RWPE2 (cell line): Measurements from ENCODE around the gene PRR22.
A peak's percentile ranks its signal among the peaks of the same experiment; 100 is the strongest.

Experiments used
- ATAC-seq: fragments of 200-7000 bp; cut with Tn5 transposase; 3 replicates; pipeline ENCODE4 v1.9.1; 2021; ENCODE audit warnings: low read depth
- DNase-seq: peaks from one replicate; pipeline ENCODE4 v3.0.0-alpha.2; 2020; ENCODE audit warnings: low spot score
- H3K27ac ChIP-seq: fragments of 450-650 bp; 2 replicates; pipeline ENCODE4 v1.5.1; 2017; ENCODE audit warnings: mild to moderate bottlenecking; ENCODE audit not compliant: poor library complexity, severe bottlenecking
- H3K27me3 ChIP-seq: fragments of 250-450 bp; sonication (Bioruptor Pico); 2 replicates; pipeline ENCODE4 v1.5.1; 2021; ENCODE audit warnings: mild to moderate bottlenecking, moderate library complexity; ENCODE audit not compliant: insufficient read depth, poor library complexity, severe bottlenecking
- H3K36me3 ChIP-seq: fragments of 250-450 bp; sonication (Bioruptor Pico); 2 replicates; pipeline ENCODE4 v1.5.1; 2020; ENCODE audit warnings: low read depth, mild to moderate bottlenecking, moderate library complexity
- H3K4me1 ChIP-seq: fragments of 250-450 bp; sonication (Bioruptor Pico); 2 replicates; pipeline ENCODE4 v1.5.1; 2021; ENCODE audit warnings: mild to moderate bottlenecking, moderate library complexity; ENCODE audit not compliant: insufficient read depth, poor library complexity, severe bottlenecking
- H3K4me3 ChIP-seq: fragments of 250-450 bp; sonication (Bioruptor Pico); 2 replicates; pipeline ENCODE4 v1.5.1; 2021; ENCODE audit warnings: mild to moderate bottlenecking, moderate library complexity; ENCODE audit not compliant: severe bottlenecking
- H3K9me3 ChIP-seq: fragments of 250-450 bp; sonication (Bioruptor Pico); 2 replicates; pipeline ENCODE4 v1.5.1; 2021; ENCODE audit warnings: mild to moderate bottlenecking, moderate library complexity; ENCODE audit not compliant: severe bottlenecking
- TF ChIP-seq, protein P1 (sequence below): fragments of 450-650 bp; IDR thresholded peaks from one replicate; pipeline ENCODE4 v1.5.1; 2017; ENCODE audit warnings: mild to moderate bottlenecking, moderate library complexity; ENCODE audit not compliant: poor library complexity, severe bottlenecking

PRR22 gene

DNA sequence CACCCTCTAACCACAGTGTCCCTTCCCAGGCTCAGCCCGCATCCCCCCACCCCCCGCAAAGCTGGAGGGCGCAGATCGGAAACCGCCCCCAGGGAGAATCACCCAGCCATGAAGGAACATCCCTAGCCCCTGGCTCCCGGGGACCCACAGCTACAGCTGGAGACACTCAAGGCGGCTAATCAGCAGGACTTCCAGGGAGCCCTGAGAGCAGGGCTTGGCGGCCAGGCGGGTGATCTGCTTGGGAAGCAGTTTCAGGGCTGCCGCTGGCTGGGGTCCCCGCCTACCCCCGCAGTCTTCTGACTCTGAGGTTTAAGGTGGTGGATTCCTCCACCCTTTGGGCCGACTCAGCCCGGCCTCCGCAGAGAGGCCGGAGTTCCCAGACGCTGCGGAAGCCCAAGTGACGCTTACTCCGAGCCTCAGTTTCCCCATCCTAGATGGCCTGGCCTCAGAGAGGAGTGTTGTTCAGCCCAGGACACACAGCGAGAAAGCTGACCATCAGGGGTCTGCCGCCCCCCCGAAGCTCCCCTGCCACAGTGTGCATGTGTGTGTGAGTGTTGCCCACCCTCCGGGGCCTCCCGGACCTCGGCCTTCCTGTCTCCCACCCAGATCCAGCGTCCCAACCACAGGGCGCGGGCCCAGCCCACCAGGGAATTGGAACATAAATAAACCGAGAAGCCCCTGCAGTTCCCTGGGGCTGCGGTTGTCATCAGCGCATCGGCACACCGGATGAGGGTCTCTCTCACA is 45.2 kb upstream of the PRR22 start:
- Histone ChIP-seq H3K4me3 (no peak overlapping the region), H3K27me3 (no peaks in the 10 kb centered on the region), H3K4me1 (no peaks in the 10 kb centered on the region), H3K9me3 (no peaks in the 10 kb centered on the region), H3K36me3 (no peaks in the 10 kb centered on the region), H3K27ac (no peak overlapping the region)
- no peak for DNase-seq
- TF ChIP-seq, protein P1, sequence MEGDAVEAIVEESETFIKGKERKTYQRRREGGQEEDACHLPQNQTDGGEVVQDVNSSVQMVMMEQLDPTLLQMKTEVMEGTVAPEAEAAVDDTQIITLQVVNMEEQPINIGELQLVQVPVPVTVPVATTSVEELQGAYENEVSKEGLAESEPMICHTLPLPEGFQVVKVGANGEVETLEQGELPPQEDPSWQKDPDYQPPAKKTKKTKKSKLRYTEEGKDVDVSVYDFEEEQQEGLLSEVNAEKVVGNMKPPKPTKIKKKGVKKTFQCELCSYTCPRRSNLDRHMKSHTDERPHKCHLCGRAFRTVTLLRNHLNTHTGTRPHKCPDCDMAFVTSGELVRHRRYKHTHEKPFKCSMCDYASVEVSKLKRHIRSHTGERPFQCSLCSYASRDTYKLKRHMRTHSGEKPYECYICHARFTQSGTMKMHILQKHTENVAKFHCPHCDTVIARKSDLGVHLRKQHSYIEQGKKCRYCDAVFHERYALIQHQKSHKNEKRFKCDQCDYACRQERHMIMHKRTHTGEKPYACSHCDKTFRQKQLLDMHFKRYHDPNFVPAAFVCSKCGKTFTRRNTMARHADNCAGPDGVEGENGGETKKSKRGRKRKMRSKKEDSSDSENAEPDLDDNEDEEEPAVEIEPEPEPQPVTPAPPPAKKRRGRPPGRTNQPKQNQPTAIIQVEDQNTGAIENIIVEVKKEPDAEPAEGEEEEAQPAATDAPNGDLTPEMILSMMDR: no peak
- ATAC-seq: no peak

DNA sequence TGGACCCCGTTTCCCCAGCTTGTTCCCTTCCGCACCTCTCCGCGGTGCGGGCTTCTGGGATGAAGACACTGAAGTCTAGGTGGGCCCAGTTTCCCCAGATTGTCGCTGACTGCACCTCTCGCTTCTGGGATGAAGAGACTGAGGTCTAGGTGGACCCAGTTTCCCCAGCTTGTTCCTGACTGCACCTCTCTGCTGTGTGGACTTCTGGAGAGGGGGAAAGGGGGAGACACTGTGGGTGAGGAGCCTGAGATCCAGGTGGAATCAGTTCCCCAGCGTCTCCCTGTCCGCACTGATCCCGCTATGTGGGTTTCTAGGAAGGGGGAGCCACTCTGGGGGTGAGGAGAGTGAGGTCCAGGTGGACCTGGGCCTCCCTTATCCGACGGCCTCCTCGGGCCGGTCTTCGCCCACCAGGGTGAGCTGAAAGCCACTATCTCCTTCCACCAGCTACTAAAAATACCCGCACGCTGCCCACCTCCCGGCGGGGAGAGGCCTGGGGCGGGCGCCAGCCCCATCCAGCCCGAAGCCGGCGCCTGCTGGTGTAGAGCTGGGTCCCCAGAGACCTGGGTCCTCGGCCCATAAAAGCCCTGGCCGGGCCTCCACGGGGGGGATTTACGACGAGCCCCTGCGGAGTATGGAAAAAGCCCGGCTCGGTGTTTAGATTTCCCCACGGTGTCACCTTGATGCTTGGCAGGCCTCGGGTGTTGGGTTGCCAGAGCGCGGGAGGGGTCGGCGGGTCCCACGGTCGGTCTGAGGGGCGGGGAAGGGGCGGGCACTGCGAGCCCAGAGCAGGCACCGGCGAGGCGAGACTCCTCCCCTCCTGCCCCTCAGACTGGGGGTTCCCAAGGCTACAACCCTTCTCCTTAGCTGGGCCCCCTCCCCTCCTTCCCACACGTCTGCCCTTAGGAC is 44.4 kb upstream of the PRR22 start:
- Histone ChIP-seq H3K9me3 (no peaks in the 10 kb centered on the region), H3K27ac (peak overlapping the region; percentile 37), H3K4me1 (no peaks in the 10 kb centered on the region), H3K4me3 (peak overlapping the region; percentile 46), H3K27me3 (no peaks in the 10 kb centered on the region), H3K36me3 (no peaks in the 10 kb centered on the region)
- DNase-seq (no peak), ATAC-seq (no peak)
- TF ChIP-seq, protein P1: no peak

DNA sequence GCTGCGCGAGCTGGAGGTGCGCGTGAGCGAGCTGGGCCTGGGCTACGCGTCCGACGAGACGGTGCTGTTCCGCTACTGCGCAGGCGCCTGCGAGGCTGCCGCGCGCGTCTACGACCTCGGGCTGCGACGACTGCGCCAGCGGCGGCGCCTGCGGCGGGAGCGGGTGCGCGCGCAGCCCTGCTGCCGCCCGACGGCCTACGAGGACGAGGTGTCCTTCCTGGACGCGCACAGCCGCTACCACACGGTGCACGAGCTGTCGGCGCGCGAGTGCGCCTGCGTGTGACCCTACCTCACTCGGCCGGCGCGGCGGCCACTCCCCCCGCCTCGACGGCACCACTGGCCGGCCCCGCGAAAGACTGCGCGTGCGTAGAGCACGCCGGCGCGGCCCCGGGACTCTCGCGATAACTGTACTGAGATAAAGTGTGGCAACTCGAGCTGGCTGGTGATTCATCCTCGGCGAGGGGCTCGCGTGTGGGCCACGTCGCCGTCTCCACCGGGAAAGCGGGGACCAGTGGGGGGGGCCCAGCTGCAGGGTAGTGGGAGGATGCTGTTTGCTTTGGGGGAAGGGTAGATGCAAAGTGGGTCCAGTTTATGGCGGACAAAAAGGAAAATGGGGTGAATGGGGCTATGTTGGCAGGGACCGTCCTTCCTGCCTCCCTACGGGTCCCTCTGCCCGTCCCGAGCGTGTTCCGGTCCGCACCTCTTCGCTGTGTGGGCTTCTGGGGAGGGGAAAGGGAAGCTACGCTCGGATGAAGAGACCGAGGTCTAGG is 43.5 kb upstream of the PRR22 start:
- peak overlapping the region; percentile 46 for H3K4me3 ChIP-seq
- no peaks in the 10 kb centered on the region for H3K9me3 ChIP-seq
- ATAC-seq (peak; percentile 71), DNase-seq (peak; percentile 82)
- TF ChIP-seq, protein P1: no peak
- H3K36me3 ChIP-seq: no peaks in the 10 kb centered on the region
- no peaks in the 10 kb centered on the region for H3K4me1 ChIP-seq
- peak overlapping the region; percentile 37 for H3K27ac ChIP-seq
- H3K27me3 ChIP-seq: no peaks in the 10 kb centered on the region

- no peaks in the 10 kb centered on the region for H3K9me3 ChIP-seq
- no peaks in the 10 kb centered on the region for H3K4me1 ChIP-seq
- TF ChIP-seq, protein P1: no peak
- no peak for DNase-seq
- peak overlapping the region; percentile 37 for H3K27ac ChIP-seq
- peak overlapping the region; percentile 46 for H3K4me3 ChIP-seq
- ATAC-seq: no peak
- H3K27me3 ChIP-seq: no peaks in the 10 kb centered on the region
- H3K36me3 ChIP-seq: no peaks in the 10 kb centered on the region
Measured at GRCh38 chr19:5827342-5827890, 42.9 kb upstream of the PRR22 start.
